ENCODE results near the gene KCNN1. TPM values are rescaled to one million over a fixed set of nuclear protein-coding genes. Genes with fewer than 3 reads are reported as not detected.

KCNN1 gene
- total and polyA plus RNA-seq, 2 of the 13 experiments (the other 11 are each of a cell fraction or from before 2014, with no cell fraction given) = 0.04 TPM; not detected in 1

- TF ChIP-seq SMARCE1 (IDR thresholded peaks at IDR 0.05; ENCODE audit: borderline replicate concordance) (no peak), ZNF124 (CRISPR knock-in tag; IDR thresholded peaks at IDR 0.05) (no peak), ERF (CRISPR knock-in tag; IDR thresholded peaks at IDR 0.05) (peak; percentile 80), REXO4 (CRISPR knock-in tag; IDR thresholded peaks at IDR 0.05; ENCODE audit: borderline replicate concordance) (no peak), NFYC (CRISPR knock-in tag; IDR thresholded peaks at IDR 0.05) (no peak), MAZ (IDR thresholded peaks at IDR 0.05; ENCODE audit: borderline replicate concordance, low read depth, low read length) (no peak), MAZ (CRISPR knock-in tag; IDR thresholded peaks at IDR 0.05; ENCODE audit: low read depth) (no peak), ZNF790 (CRISPR knock-in tag; IDR thresholded peaks at IDR 0.05; ENCODE audit: borderline replicate concordance) (no peak), ZNF556 (CRISPR knock-in tag; IDR thresholded peaks at IDR 0.05; ENCODE audit: borderline replicate concordance) (no peak), TIGD3 (CRISPR knock-in tag; IDR thresholded peaks at IDR 0.05; ENCODE audit: borderline replicate concordance) (no peak), THAP9 (CRISPR knock-in tag; IDR thresholded peaks at IDR 0.05; ENCODE audit: borderline replicate concordance) (no peak), ZNF598 (CRISPR knock-in tag; IDR thresholded peaks at IDR 0.05; ENCODE audit: borderline replicate concordance) (no peak), HNRNPUL1 (IDR thresholded peaks at IDR 0.05; ENCODE audit: low read depth, low read length) (no peak), NFIC (IDR thresholded peaks at IDR 0.05; ENCODE audit: low read length) (no peak), PHB2 (IDR thresholded peaks at IDR 0.05; ENCODE audit: partially characterized antibody) (no peak), ZNF138 (CRISPR knock-in tag; IDR thresholded peaks at IDR 0.05; ENCODE audit: low read depth) (no peak), FOXM1 (CRISPR knock-in tag; IDR thresholded peaks at IDR 0.05) (no peak), ZNF337 (CRISPR knock-in tag; IDR thresholded peaks at IDR 0.05; ENCODE audit: borderline replicate concordance, low read depth) (no peak), EP300 (IDR thresholded peaks at IDR 0.05; ENCODE audit: low read depth in 2 of 2, low read length in 2 of 2) (no peak), EP300 (CRISPR knock-in tag; IDR thresholded peaks at IDR 0.05; ENCODE audit: borderline replicate concordance) (peak; percentile 69; the same call in 1 of the 2 replicates), ZFAT (CRISPR knock-in tag; conservative IDR thresholded peaks at IDR 0.05) (no peak), CSRNP2 (CRISPR knock-in tag; conservative IDR thresholded peaks at IDR 0.05; ENCODE audit: low read depth) (no peak), ZNF781 (CRISPR knock-in tag; IDR thresholded peaks at IDR 0.05; ENCODE audit: borderline replicate concordance, not compliant biosample characterization) (no peak), SMYD3 (CRISPR knock-in tag; IDR thresholded peaks at IDR 0.05) (no peak)
Measured at GRCh38 chr19:18013210-18014111, 46.6 kb downstream of the KCNN1 start (continued).
